Fibroblast of lung (primary cell): Measurements from ENCODE around the gene SERTAD2.

Experiments
- EZH2 ChIP-seq: IDR thresholded peaks from 2 replicates; pipeline ENCODE4 v1.5.1; 2012; ENCODE audit warnings: low read length, control low read depth, mild to moderate bottlenecking; ENCODE audit errors: missing control alignments
- TF ChIP-seq, protein P1 (sequence below), 2 donors: IDR thresholded peaks in 1 of 2; conservative IDR thresholded peaks in 1 of 2; 1 replicate in 1 of 2; 2 replicates in 1 of 2; pipeline ENCODE4 v1.5.1; 2011 to 2012; ENCODE audit warnings: low read length in 2 of 2, control low read depth in 1 of 2, inconsistent platforms in 1 of 2, low read depth in 1 of 2, mild to moderate bottlenecking in 1 of 2

GRCh38 chr2:64617631-64618151 lies 36.0 kb downstream of the SERTAD2 start:
- TF ChIP-seq, protein P1, sequence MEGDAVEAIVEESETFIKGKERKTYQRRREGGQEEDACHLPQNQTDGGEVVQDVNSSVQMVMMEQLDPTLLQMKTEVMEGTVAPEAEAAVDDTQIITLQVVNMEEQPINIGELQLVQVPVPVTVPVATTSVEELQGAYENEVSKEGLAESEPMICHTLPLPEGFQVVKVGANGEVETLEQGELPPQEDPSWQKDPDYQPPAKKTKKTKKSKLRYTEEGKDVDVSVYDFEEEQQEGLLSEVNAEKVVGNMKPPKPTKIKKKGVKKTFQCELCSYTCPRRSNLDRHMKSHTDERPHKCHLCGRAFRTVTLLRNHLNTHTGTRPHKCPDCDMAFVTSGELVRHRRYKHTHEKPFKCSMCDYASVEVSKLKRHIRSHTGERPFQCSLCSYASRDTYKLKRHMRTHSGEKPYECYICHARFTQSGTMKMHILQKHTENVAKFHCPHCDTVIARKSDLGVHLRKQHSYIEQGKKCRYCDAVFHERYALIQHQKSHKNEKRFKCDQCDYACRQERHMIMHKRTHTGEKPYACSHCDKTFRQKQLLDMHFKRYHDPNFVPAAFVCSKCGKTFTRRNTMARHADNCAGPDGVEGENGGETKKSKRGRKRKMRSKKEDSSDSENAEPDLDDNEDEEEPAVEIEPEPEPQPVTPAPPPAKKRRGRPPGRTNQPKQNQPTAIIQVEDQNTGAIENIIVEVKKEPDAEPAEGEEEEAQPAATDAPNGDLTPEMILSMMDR (conservative IDR thresholded peaks at IDR 0.05 in 1 of 2, IDR thresholded peaks at IDR 0.05 in 1 of 2; ENCODE audit: low read depth in 1 of 2, low read length in 2 of 2) = no peak
- no peak for TF ChIP-seq EZH2
